ENCODE measurements around the gene WDR86.

Gene WDR86

GRCh38 chr7:151390598-151391357 lies 19.1 kb downstream of the WDR86 start:
- no peak for DNase-seq

GRCh38 chr7:151389768-151390597 lies 19.9 kb downstream of the WDR86 start:
- DNase-seq, result no peak

GRCh38 chr7:151389096-151389767 lies 20.6 kb downstream of the WDR86 start:
- DNase-seq, result no peak

- DNase-seq, result no peak
These were observed 21.4 kb downstream of the WDR86 start for GRCh38 chr7:151388430-151388829.

GRCh38 chr7:151388007-151388297 lies 21.9 kb downstream of the WDR86 start:
- DNase-seq, result no peak

GRCh38 chr7:151387161-151388006 lies 22.5 kb downstream of the WDR86 start:
- DNase-seq, result no peak

GRCh38 chr7:151386301-151387160 lies 23.3 kb downstream of the WDR86 start:
- no peak for DNase-seq

GRCh38 chr7:151385626-151386300 lies 24.1 kb downstream of the WDR86 start:
- DNase-seq, result no peak

- no peak for DNase-seq
These were observed 24.8 kb downstream of the WDR86 start for GRCh38 chr7:151384776-151385625.

GRCh38 chr7:151384352-151384697 lies 25.5 kb downstream of the WDR86 start:
- DNase-seq, result no peak

GRCh38 chr7:151383638-151384351 lies 26.0 kb downstream of the WDR86 start:
- DNase-seq, result no peak

GRCh38 chr7:151382079-151382885 lies 27.6 kb downstream of the WDR86 start:
- no peak for DNase-seq

GRCh38 chr7:151381348-151382078 lies 28.3 kb downstream of the WDR86 start:
- peak in 2 of 4 experiments; percentile 11 to 47 for DNase-seq

GRCh38 chr7:151381098-151381347 lies 28.8 kb downstream of the WDR86 start:
- DNase-seq, result no peak

- DNase-seq, result no peak
These were observed 29.4 kb downstream of the WDR86 start for GRCh38 chr7:151380199-151381097.

GRCh38 chr7:151379534-151380198 lies 30.2 kb downstream of the WDR86 start:
- no peak for DNase-seq

GRCh38 chr7:151379193-151379520 lies 30.7 kb downstream of the WDR86 start:
- no peak for DNase-seq
